H1 (cell line): ENCODE measurements around the gene NIT2. TPM values are rescaled to one million over a fixed set of nuclear protein-coding genes. Genes with fewer than 3 reads are reported as not detected.

Experiments
- CTCF ChIA-PET: fragments of 300-600 bp; sonication (Branson Sonifier 250); formaldehyde crosslinking; loops from one replicate; lab custom pipeline; 2021; ENCODE audit not compliant: partially characterized antibody; lab: Charles Lee
- POLR2A ChIA-PET: fragments of 300-600 bp; sonication (Branson Sonifier 250); formaldehyde crosslinking; loops from one replicate; lab custom pipeline; 2021; ENCODE audit warnings: inconsistent platforms; ENCODE audit not compliant: partially characterized antibody; lab: Charles Lee
- DNase-seq, 2 experiments: peaks; one replicate each; pipeline versions ENCODE4 v3.0.0 to v3.0.0-alpha.2; 2010 to 2022; ENCODE audit warnings: low spot score in 2 of 2, low read depth in 1 of 2, mixed read lengths in 1 of 2
- FAIRE-seq: peaks from 2 replicates; lab custom pipeline; 2011; peaks lifted over from hg19 to GRCh38; lab: Jason Lieb, UNC
- H2AFZ ChIP-seq: 2 replicates; pipeline ENCODE4 v1.8.1; 2012; ENCODE audit warnings: low read length, inconsistent platforms
- H2AK5ac ChIP-seq: 2 replicates; pipeline ENCODE4 v1.6.1; 2013; ENCODE audit warnings: low read depth, low read length
- H2BK120ac ChIP-seq: replicated peaks from 2 replicates; pipeline ENCODE3; 2013; ENCODE audit warnings: low read depth, low read length, inconsistent platforms
- H2BK12ac ChIP-seq: 2 replicates; pipeline ENCODE4 v1.6.1; 2013; ENCODE audit warnings: low read depth, low read length
- H2BK15ac ChIP-seq: 2 replicates; pipeline ENCODE4 v1.6.1; 2013; ENCODE audit warnings: low read length
- H2BK20ac ChIP-seq: 2 replicates; pipeline ENCODE4 v1.6.1; 2013; ENCODE audit warnings: low read length
- H2BK5ac ChIP-seq: 2 replicates; pipeline ENCODE4 v1.6.1; 2013; ENCODE audit warnings: low read depth, low read length
- H3K14ac ChIP-seq: 2 replicates; pipeline ENCODE4 v1.6.1; 2013; ENCODE audit warnings: inconsistent platforms; ENCODE audit not compliant: insufficient read length
- H3K18ac ChIP-seq: 2 replicates; pipeline ENCODE4 v1.6.1; 2013; ENCODE audit warnings: low read length; ENCODE audit errors: extremely low read depth
- H3K23ac ChIP-seq: 2 replicates; pipeline ENCODE4 v1.6.1; 2013; ENCODE audit warnings: inconsistent platforms; ENCODE audit not compliant: insufficient read length
- H3K23me2 ChIP-seq: 2 replicates; pipeline ENCODE4 v1.6.1; 2013; ENCODE audit warnings: low read depth, low read length
- H3K27ac ChIP-seq: 2 replicates; pipeline ENCODE4 v1.6.1; 2011; ENCODE audit warnings: low read depth, low read length, inconsistent platforms
- H3K27me3 ChIP-seq, 4 experiments: replicated peaks in 1 of 4; 1 replicate in 1 of 4; 2 replicates in 3 of 4; pipeline versions ENCODE4 v1.6.1 to v1.8.1; 2011 to 2013; ENCODE audit warnings: low read length in 3 of 4, mild to moderate bottlenecking in 3 of 4, inconsistent platforms in 2 of 4, mixed read lengths in 2 of 4, moderate library complexity in 1 of 4; ENCODE audit not compliant: control insufficient read depth in 3 of 4, insufficient read depth in 3 of 4; ENCODE audit errors: extremely low read depth in 1 of 4
- H3K36me3 ChIP-seq, 4 experiments: 2 replicates each; pipeline versions ENCODE4 v1.6.1 to v1.8.1; 2011 to 2013; ENCODE audit warnings: mild to moderate bottlenecking in 4 of 4, low read length in 3 of 4, moderate library complexity in 2 of 4, control low read depth in 1 of 4, inconsistent platforms in 1 of 4; ENCODE audit not compliant: insufficient read depth in 4 of 4, control insufficient read depth in 2 of 4
- H3K4ac ChIP-seq: replicated peaks from 2 replicates; pipeline ENCODE3; 2013; ENCODE audit warnings: low read length, low read depth, mixed read lengths, inconsistent platforms; ENCODE audit not compliant: insufficient read length
- H3K4me1 ChIP-seq, 4 experiments: replicated peaks in 1 of 4; 1 replicate in 1 of 4; 2 replicates in 3 of 4; pipeline versions ENCODE4 v1.6.1 to v1.8.1; 2011 to 2013; ENCODE audit warnings: low read length in 3 of 4, inconsistent platforms in 2 of 4, mixed read lengths in 1 of 4; ENCODE audit not compliant: insufficient read depth in 4 of 4, control insufficient read depth in 3 of 4
- H3K4me2 ChIP-seq, 2 experiments: 2 replicates each; pipeline versions ENCODE4 v1.6.1 to v1.8.1; 2011 to 2013; ENCODE audit warnings: low read depth in 2 of 2, low read length in 2 of 2, control low read depth in 1 of 2, inconsistent platforms in 1 of 2, mild to moderate bottlenecking in 1 of 2; ENCODE audit not compliant: insufficient read depth in 1 of 2
- H3K4me3 ChIP-seq, 4 experiments: fragments of 200-600, 300-600 bp in 1 of 4; sonication (generic), shearing (Covaris generic), sonication (Bioruptor Twin) in 1 of 4; 2 replicates each; pipeline versions ENCODE4 v1.5.1 to v1.8.1; 2011 to 2016; ENCODE audit warnings: low read length in 4 of 4, low read depth in 3 of 4, control low read depth in 2 of 4, inconsistent platforms in 2 of 4, mild to moderate bottlenecking in 2 of 4, mixed read lengths in 1 of 4, moderate library complexity in 1 of 4; ENCODE audit not compliant: insufficient read depth in 2 of 4; ENCODE audit errors: extremely low read depth in 1 of 4
- H3K56ac ChIP-seq: replicated peaks from 2 replicates; pipeline ENCODE3; 2013; ENCODE audit warnings: low read depth, mild to moderate bottlenecking, mixed read lengths, low read length, inconsistent platforms; ENCODE audit not compliant: insufficient read length
- H3K79me1 ChIP-seq: 2 replicates; pipeline ENCODE4 v1.6.1; 2013; ENCODE audit warnings: low read depth, low read length, control low read depth
- H3K79me2 ChIP-seq, 2 experiments: 2 replicates each; pipeline versions ENCODE4 v1.6.1 to v1.8.1; 2012 to 2013; ENCODE audit warnings: low read length in 2 of 2, mild to moderate bottlenecking in 2 of 2, inconsistent platforms in 1 of 2; ENCODE audit not compliant: insufficient read depth in 2 of 2, control insufficient read depth in 1 of 2
- H3K9ac ChIP-seq, 4 experiments: replicated peaks in 1 of 4; 1 replicate in 1 of 4; 2 replicates in 3 of 4; pipeline versions ENCODE4 v1.6.1 to v1.8.1; 2011 to 2013; ENCODE audit warnings: low read depth in 3 of 4, low read length in 3 of 4, control low read depth in 2 of 4, mild to moderate bottlenecking in 2 of 4, moderate library complexity in 2 of 4, inconsistent platforms in 1 of 4; ENCODE audit errors: extremely low read depth in 1 of 4
- H3K9me3 ChIP-seq, 2 experiments: 2 replicates each; pipeline versions ENCODE4 v1.6.1 to v1.8.1; 2012 to 2013; ENCODE audit warnings: mild to moderate bottlenecking in 2 of 2, moderate library complexity in 2 of 2, control low read depth in 1 of 2, inconsistent platforms in 1 of 2, low read depth in 1 of 2, low read length in 1 of 2, mixed read lengths in 1 of 2; ENCODE audit not compliant: insufficient read depth in 2 of 2
- H4K20me1 ChIP-seq, 2 experiments: replicated peaks in 1 of 2; 2 replicates each; pipeline versions ENCODE3 to v1.8.1; 2011 to 2013; ENCODE audit warnings: inconsistent platforms in 2 of 2, low read length in 2 of 2, mild to moderate bottlenecking in 1 of 2; ENCODE audit not compliant: insufficient read depth in 2 of 2, control insufficient read depth in 1 of 2
- H4K5ac ChIP-seq: 2 replicates; pipeline ENCODE4 v1.6.1; 2013; ENCODE audit warnings: low read length, low read depth, mixed read lengths, inconsistent platforms; ENCODE audit not compliant: insufficient read length
- H4K8ac ChIP-seq: 2 replicates; pipeline ENCODE4 v1.8.0; 2013; ENCODE audit warnings: mild to moderate bottlenecking, moderate library complexity, low read length, inconsistent platforms; ENCODE audit not compliant: insufficient read depth; ENCODE audit errors: extremely low read depth
- H4K91ac ChIP-seq: replicated peaks from 2 replicates; pipeline ENCODE3; 2013; ENCODE audit warnings: low read length, mixed read lengths, inconsistent platforms; ENCODE audit not compliant: insufficient read length
- JUN ChIP-seq: IDR thresholded peaks from 2 replicates; pipeline ENCODE4 v1.6.1; 2011; ENCODE audit warnings: low read depth, mild to moderate bottlenecking, improper control_type of control experiment, low read length
- WGBS, 2 experiments: shearing (Covaris generic) in 1 of 2; methylation state at CpG; one replicate each; pipeline versions ENCODE4 v1.1.6 to v1.1.7; 2013 to 2015; ENCODE audit warnings: low lambda C conversion rate in 2 of 2, mixed read lengths in 2 of 2, inconsistent platforms in 1 of 2, low coverage in 1 of 2, missing lambda C conversion rate in 1 of 2; ENCODE audit not compliant: insufficient replicate concordance in 2 of 2, insufficient coverage in 1 of 2, insufficient read length in 1 of 2; ENCODE audit errors: extremely low coverage in 1 of 2, missing lambda C conversion rate in 1 of 2; 5-methylcytosine and 5-hydroxymethylcytosine counted together
- polyA plus RNA-seq, 7 experiments: library from polyadenylated mRNA; depleted of rRNA in 3 of 7; stranded (reverse) in 5 of 7; unstranded in 2 of 7; fragments of >200 nt in 5 of 7; fragments of 200-250 nt in 2 of 7; gene quantifications; 1 replicate in 5 of 7; 2 replicates in 1 of 7; 4 replicates in 1 of 7; pipeline versions ENCODE4 v1.2.1 to v1.2.3, GENCODE V29; 2011 to 2013; ENCODE audit warnings: missing spikeins in 2 of 7, mixed read lengths in 2 of 7
- total RNA-seq: library from RNA; stranded (reverse); fragmentation: NEBNext Ultra II Directional; extraction: Animal tissue kit (Norgen Biotek cat#: 25700); gene quantifications from 2 replicates; pipeline ENCODE4 v1.2.1, GENCODE V29; 2021
- TF ChIP-seq, protein P1 (sequence below): IDR thresholded peaks from 2 replicates; pipeline ENCODE4 v1.6.1; 2011; ENCODE audit warnings: low read depth, mild to moderate bottlenecking, low read length; ENCODE audit not compliant: insufficient read depth

The NIT2 gene
- total and polyA plus RNA-seq, 2 of the 8 experiments (the other 6 are each of a cell fraction or from before 2014, with no cell fraction given): 15.2 to 25.3 TPM

GRCh38 chr3:100366424-100366823, 31.9 kb downstream of the NIT2 start:
- H3K4me1 ChIP-seq: no peaks in the 10 kb centered on the region
- no peak overlapping the region for H4K8ac ChIP-seq
- no peak overlapping the region for H3K56ac ChIP-seq
- H3K27me3 ChIP-seq: no peaks in the 10 kb centered on the region
- H3K79me2 ChIP-seq: no peaks in the 10 kb centered on the region
- H4K91ac ChIP-seq: no peak overlapping the region
- H3K14ac ChIP-seq: no peak overlapping the region
- CTCF ChIA-PET: interaction anchor here (3.5 kb wide), 1 partner anchor 50 kb away, joined by 11 read pairs; no protein-coding TSS in a partner anchor
- no peak overlapping the region for H3K4ac ChIP-seq
- H2BK120ac ChIP-seq: no peak overlapping the region
- no peak overlapping the region for H2AK5ac ChIP-seq
- TF ChIP-seq, protein P1, sequence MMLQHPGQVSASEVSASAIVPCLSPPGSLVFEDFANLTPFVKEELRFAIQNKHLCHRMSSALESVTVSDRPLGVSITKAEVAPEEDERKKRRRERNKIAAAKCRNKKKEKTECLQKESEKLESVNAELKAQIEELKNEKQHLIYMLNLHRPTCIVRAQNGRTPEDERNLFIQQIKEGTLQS: no peak
- TF ChIP-seq JUN: no peak
- no peak overlapping the region for H3K4me2 ChIP-seq
- no peaks in the 10 kb centered on the region for H3K79me1 ChIP-seq
- H4K5ac ChIP-seq: no peak overlapping the region
- POLR2A ChIA-PET: interaction anchor here (1.0 kb wide), 1 partner anchor 35 kb away, joined by 3 read pairs; the partner anchor contains the start of gene LNP1
- H3K27ac ChIP-seq: no peak overlapping the region
- H2BK12ac ChIP-seq: no peak overlapping the region
- H3K9me3 ChIP-seq: no peaks in the 10 kb centered on the region; a peak in 1 of 4 replicates
- no peak overlapping the region for H2BK15ac ChIP-seq
- WGBS, 2 experiments: 95% methylated on average over 2 of the region's 2 CpGs; no CpG with 5 or more reads in 1 of the 2 experiments
- no peak overlapping the region for H2BK5ac ChIP-seq
- H3K23me2 ChIP-seq: no peaks in the 10 kb centered on the region
- no peak overlapping the region for H3K4me3 ChIP-seq
- DNase-seq (no peak), FAIRE-seq (no peak)
- peaks cover 0 to 72% (median 38%) of the 10 kb centered on the region in 4 experiments; a peak in 5 of 8 replicates for H3K36me3 ChIP-seq
- no peak overlapping the region for H3K18ac ChIP-seq
- H2AFZ ChIP-seq: no peak overlapping the region
- H2BK20ac ChIP-seq: no peak overlapping the region
- no peak overlapping the region for H3K23ac ChIP-seq
- H4K20me1 ChIP-seq: peaks cover 0 to 1% of the 10 kb centered on the region in 2 experiments
- no peak overlapping the region for H3K9ac ChIP-seq
